HG03045 (cell line): ENCODE data around the gene FAM110A.
"Not testable (repeated sequence)": the region's sequence is repeated elsewhere in the genome, so short reads cannot be mapped to it uniquely, and the experiment has no call there.

Experiments used
- ATAC-seq: cut with Tn5 transposase; IDR thresholded peaks from one replicate; pipeline ENCODE4 v1.9.1; 2021; ENCODE audit warnings: mild to moderate bottlenecking, moderate library complexity; ENCODE audit not compliant: unreplicated experiment

FAM110A gene

GRCh38 chr20:822651-823573 lies 10.6 kb upstream of the FAM110A start:
- no peak for ATAC-seq

DNA sequence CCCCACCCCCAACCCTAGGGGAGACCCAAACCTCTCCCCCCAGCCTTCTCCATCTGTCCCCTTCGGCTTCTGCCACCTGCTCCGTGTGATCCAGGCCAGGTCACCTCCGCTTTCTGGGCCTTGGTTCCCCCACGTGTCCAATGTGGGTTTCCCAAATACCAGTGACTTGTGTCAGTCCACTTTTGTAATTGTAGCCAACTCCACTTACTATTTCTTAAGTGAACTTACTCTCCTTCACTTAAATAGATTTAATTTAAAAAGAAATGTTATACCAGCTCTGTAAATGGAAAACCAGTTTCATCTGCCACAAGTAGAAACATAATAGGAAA lies 10.0 kb upstream of the FAM110A start:
- ATAC-seq, result no peak

GRCh38 chr20:824490-824889 lies 9.0 kb upstream of the FAM110A start:
- ATAC-seq, result no peak

DNA sequence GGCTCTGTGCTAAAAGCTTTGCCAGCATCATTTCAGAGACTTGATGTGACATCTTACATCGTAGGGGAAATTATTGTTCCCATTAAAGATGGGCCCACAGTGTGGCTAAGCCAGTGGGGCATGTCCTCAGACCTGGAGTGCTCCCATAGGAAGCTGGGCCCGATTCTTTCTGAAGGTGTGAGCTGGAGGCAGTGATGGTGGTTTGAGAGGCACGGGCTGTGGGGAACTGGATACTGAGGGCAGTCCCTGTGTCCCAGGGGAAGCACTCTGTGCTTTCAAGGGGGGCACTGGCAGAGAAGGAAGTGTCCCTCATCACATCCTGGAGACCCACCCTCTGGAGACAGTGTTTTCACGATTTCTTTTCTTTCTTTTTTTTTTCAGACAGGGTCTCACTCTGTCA lies 8.6 kb upstream of the FAM110A start:
- no peak for ATAC-seq

- ATAC-seq, result no peak
Measured at GRCh38 chr20:825710-826421, 7.6 kb upstream of the FAM110A start.

- ATAC-seq, result no peak
Measured at GRCh38 chr20:826695-827323, 6.7 kb upstream of the FAM110A start.

DNA sequence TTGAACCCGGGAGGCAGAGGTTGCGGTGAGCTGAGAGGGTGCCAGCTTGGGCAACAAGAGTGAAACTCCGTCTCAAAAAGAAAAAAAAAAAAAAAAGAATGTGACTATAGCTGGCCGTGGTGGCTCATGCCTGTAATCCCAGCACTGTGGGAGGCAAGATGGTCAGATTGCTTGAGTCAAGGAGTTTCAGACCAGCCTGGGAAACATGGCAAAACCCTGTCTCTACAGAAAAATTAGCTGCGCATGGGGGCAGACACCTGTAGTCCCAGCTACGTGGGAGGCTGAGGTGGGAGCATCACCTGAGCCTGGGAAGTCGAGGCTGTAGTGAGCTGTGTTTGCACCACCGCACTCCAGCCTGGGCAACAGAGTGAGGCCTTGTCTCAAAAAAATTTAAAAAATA lies 5.5 kb upstream of the FAM110A start:
- ATAC-seq, result not testable (repeated sequence)

DNA sequence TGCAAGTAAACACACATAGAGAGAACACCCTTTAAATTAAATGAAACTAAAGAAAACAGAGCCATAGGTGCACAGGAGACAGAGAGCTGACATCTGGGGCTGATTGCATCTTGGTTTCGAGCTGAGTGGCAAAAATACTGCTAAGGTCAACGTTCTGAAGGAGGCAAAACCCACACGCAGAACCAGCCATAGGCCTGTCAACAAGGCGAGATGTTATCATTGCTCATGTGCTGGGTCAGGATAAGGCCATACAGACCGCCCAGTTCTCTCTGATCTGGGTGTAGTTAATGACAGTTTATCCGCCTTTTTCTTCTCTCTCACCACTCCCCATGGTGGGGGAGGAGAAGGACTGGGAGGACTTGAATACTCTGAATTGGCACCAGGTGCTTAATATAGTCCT lies 4.5 kb upstream of the FAM110A start:
- no peak for ATAC-seq

DNA sequence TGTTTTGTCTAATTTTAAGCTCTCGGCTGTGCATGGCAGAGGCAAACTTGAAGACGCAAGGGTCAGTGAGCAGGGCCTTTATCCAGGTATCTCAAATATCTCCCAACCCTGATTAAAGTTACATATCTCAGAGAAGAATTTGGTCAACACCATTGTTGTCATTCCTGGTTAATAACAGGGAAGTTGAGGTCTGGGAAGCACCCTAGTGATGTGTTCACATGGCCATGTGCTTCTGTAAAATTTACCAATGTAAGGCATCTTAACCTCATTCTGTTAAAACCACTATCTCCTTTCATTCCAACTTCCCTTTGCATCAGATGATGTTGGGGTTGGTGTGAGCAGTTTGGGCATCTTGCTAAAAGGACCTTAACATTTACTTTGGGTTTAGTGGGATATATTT lies 4.0 kb upstream of the FAM110A start:
- ATAC-seq, result no peak

DNA sequence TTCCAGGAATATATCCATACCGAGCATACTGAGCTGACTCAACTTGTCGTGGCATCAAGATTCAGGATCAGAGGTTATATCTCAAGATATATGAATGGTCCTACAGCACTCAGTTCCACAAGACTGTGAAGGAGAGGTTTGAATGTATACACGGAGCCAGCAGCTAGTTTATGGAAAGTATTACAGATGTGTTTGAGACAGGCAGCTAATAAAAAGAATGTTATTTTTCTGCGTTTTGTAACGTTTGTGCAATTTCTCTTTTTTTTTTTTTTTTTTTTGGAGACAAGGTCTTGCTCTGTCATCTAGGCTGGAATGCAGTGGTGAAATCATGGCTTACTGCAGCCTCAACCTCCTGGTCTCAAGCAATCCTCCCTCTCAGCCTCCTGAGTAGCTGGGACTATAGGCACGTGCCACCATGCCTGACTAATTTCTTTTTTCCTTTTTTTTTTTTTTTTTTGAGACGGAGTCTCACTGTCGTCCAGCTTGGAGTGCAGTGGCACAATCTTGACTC lies 3.4 kb upstream of the FAM110A start:
- no peak for ATAC-seq

- no peak for ATAC-seq
Measured at GRCh38 chr20:831251-831650, 2.3 kb upstream of the FAM110A start.

- no peak for ATAC-seq
Measured at GRCh38 chr20:831956-832355, 1.6 kb upstream of the FAM110A start.

GRCh38 chr20:833121-833449 lies 430 bp upstream of the FAM110A start:
- ATAC-seq, result no peak

GRCh38 chr20:834151-834746 lies 734 bp downstream of the FAM110A start:
- ATAC-seq, result no peak

DNA sequence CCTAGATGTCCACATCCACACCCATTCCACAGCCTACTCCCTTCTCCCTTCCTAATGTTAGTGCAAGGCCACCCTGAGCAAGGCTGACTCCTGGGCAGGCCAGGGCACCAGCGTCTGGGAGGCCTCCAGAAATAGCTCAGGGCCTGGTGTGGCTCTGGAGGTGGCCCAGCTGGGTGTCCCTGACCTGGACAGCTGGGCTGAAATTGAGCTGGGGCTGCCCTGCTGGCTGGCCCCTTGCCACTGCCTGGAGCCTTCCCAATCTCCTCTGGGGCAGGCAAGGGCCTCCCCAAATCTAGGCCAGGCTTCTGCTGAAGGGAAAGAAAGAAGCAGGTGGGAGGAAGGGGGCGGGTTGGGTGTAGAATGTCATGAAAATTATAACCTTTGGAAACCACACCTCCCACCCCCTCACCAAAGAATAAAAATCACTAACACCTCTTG lies 2.1 kb downstream of the FAM110A start:
- no peak for ATAC-seq

GRCh38 chr20:836190-836589 lies 2.7 kb downstream of the FAM110A start:
- ATAC-seq, result no peak

- ATAC-seq, result no peak
Measured at GRCh38 chr20:839015-839414, 5.5 kb downstream of the FAM110A start.

- ATAC-seq, result no peak
Measured at GRCh38 chr20:839626-840025, 6.1 kb downstream of the FAM110A start.

GRCh38 chr20:840503-840857 lies 7.0 kb downstream of the FAM110A start:
- no peak for ATAC-seq

DNA sequence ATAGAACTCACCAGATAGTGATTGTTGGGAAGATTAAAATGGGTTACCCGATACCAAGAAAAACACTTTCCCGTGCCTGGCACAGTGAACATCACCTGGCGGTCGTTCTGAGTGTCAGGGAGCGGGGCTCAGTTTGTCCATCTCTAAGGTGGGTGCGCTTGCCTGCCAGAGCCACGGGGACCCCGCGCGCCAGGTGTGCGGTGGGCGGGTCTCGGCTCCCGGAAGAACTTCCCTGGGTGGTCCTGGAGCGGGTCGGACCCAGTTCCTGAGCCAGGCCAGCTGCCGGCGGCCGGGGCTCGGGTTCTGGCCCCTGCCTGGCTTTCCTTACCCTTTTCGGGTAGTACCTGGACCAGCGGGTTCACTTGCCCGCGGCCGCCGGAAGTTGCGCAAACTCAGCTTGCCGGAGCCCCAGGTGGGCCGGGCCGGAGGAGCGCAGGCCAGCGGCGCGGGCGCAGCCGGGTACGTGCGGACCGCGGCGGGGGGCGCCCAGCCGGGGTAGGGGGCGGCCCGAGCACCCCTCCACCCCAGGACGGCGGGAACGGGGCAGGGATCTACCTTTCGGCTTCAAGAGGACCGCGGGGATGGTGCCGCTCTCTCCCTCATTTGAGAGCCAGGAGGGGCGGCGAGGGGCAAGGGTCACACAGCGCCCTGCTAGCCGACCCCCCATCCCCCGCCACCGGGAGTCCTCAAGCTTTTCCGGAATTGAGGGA lies 7.5 kb downstream of the FAM110A start:
- ATAC-seq, result no peak
